HepG2 (cell line): ENCODE measurements around the gene NPEPL1. TPM values are rescaled to one million over a fixed set of nuclear protein-coding genes. Genes with fewer than 3 reads are reported as not detected.

Experiments used
- CBX2 ChIP-seq, 2 experiments: fragments of 200-600 bp in 1 of 2; sonication (generic); formaldehyde crosslinking in 1 of 2; IDR thresholded peaks; 2 replicates each; pipeline versions ENCODE4 v1.7.0 to v1.8.1; 2018 to 2022; ENCODE audit warnings: low read depth in 2 of 2, low read length in 1 of 2, mild to moderate bottlenecking in 1 of 2, missing genetic modification reagents in 1 of 2
- HOXD1 ChIP-seq: sonication (generic); formaldehyde crosslinking; IDR thresholded peaks from 2 replicates; pipeline ENCODE4 v1.5.0; 2020; ENCODE audit warnings: missing genetic modification reagents
- JUN ChIP-seq: sonication (generic); formaldehyde crosslinking; IDR thresholded peaks from 2 replicates; pipeline ENCODE4 v1.4.0; 2020; ENCODE audit warnings: mild to moderate bottlenecking, missing genetic modification reagents
- NCOA1 ChIP-seq: sonication (generic); formaldehyde crosslinking; IDR thresholded peaks from 2 replicates; pipeline ENCODE4 v1.9.0; 2021; ENCODE audit warnings: missing genetic modification reagents
- NCOR1 ChIP-seq: fragments of 200-600 bp; sonication (generic); IDR thresholded peaks from 2 replicates; pipeline ENCODE4 v1.7.0; 2017; ENCODE audit warnings: antibody characterized with exemption, low read length, borderline replicate concordance
- NFKB2 ChIP-seq: sonication (generic); formaldehyde crosslinking; IDR thresholded peaks from 2 replicates; pipeline ENCODE4 v1.4.0; 2020; ENCODE audit warnings: missing genetic modification reagents, borderline replicate concordance
- PHF5A ChIP-seq: IDR thresholded peaks from one replicate; pipeline ENCODE4 v1.6.1; 2018; ENCODE audit warnings: low read depth, missing genetic modification reagents; ENCODE audit not compliant: unreplicated experiment
- POLR2AphosphoS5 ChIP-seq: IDR thresholded peaks from 2 replicates; pipeline ENCODE4 v1.6.1; 2012; ENCODE audit warnings: low read depth, low read length
- REPIN1 ChIP-seq: sonication (generic); formaldehyde crosslinking; IDR thresholded peaks from 2 replicates; pipeline ENCODE4 v1.8.0; 2022; ENCODE audit warnings: missing genetic modification reagents, low read depth, mild to moderate bottlenecking, borderline replicate concordance
- RFXAP ChIP-seq: sonication (generic); formaldehyde crosslinking; IDR thresholded peaks from 2 replicates; pipeline ENCODE4 v1.4.0; 2020; ENCODE audit warnings: missing genetic modification reagents, borderline replicate concordance
- RXRA ChIP-seq: sonication (generic); formaldehyde crosslinking; IDR thresholded peaks from 2 replicates; pipeline ENCODE4 v1.5.1; 2020; ENCODE audit warnings: missing genetic modification reagents
- TOE1 ChIP-seq: sonication (generic); formaldehyde crosslinking; IDR thresholded peaks from 2 replicates; pipeline ENCODE4 v1.4.0; 2020; ENCODE audit warnings: mild to moderate bottlenecking, missing genetic modification reagents
- ZFP62 ChIP-seq: sonication (generic); formaldehyde crosslinking; IDR thresholded peaks from 2 replicates; pipeline ENCODE4 v1.4.0; 2020; ENCODE audit warnings: missing genetic modification reagents
- ZMAT3 ChIP-seq: sonication (generic); formaldehyde crosslinking; conservative IDR thresholded peaks from 2 replicates; pipeline ENCODE4 v1.7.0; 2021; ENCODE audit warnings: missing genetic modification reagents
- ZNF570 ChIP-seq: sonication (generic); formaldehyde crosslinking; IDR thresholded peaks from 2 replicates; pipeline ENCODE4 v1.4.0; 2020; ENCODE audit warnings: mild to moderate bottlenecking, missing genetic modification reagents, borderline replicate concordance
- ZNF572 ChIP-seq: sonication (generic); formaldehyde crosslinking; IDR thresholded peaks from 2 replicates; pipeline ENCODE4 v1.5.1; 2020; ENCODE audit warnings: mild to moderate bottlenecking, missing genetic modification reagents
- ZNF772 ChIP-seq: sonication (generic); formaldehyde crosslinking; IDR thresholded peaks from 2 replicates; pipeline ENCODE4 v1.5.0; 2020; ENCODE audit warnings: mild to moderate bottlenecking, missing genetic modification reagents
- polyA plus RNA-seq, 8 experiments: library from polyadenylated mRNA; depleted of rRNA in 3 of 8; stranded (reverse) in 7 of 8; unstranded in 1 of 8; fragments of >200 nt; fragmentation: Illumina TruSeq in 4 of 8; extraction: Trizol in 4 of 8; gene quantifications; 2 replicates each; pipeline versions ENCODE4 v1.2.1 to v1.2.3, GENCODE V29; 2011 to 2016; ENCODE audit warnings: low read depth in 4 of 8, missing spikeins in 1 of 8, mixed read lengths in 1 of 8; ENCODE audit not compliant: insufficient read depth in 1 of 8
- total RNA-seq, 5 experiments: library from RNA; depleted of rRNA; stranded (reverse); fragments of >200 nt; fragmentation: Illumina TruSeq; extraction: Trizol; gene quantifications; 2 replicates each; pipeline ENCODE4 v1.2.3, GENCODE V29; 2016; ENCODE audit warnings: low read depth in 1 of 5
- TF ChIP-seq, protein P1 (sequence below): sonication (generic); formaldehyde crosslinking; IDR thresholded peaks from 2 replicates; pipeline ENCODE4 v1.4.0; 2020; ENCODE audit warnings: mild to moderate bottlenecking, missing genetic modification reagents
- TF ChIP-seq, protein P2 (sequence below): sonication (generic); formaldehyde crosslinking; IDR thresholded peaks from 2 replicates; pipeline ENCODE4 v1.4.0; 2020; ENCODE audit warnings: mild to moderate bottlenecking, missing genetic modification reagents
- TF ChIP-seq, protein P3 (sequence below): sonication (generic); formaldehyde crosslinking; IDR thresholded peaks from 2 replicates; pipeline ENCODE4 v1.8.1; 2023; ENCODE audit warnings: mild to moderate bottlenecking, missing genetic modification reagents
- TF ChIP-seq, protein P4 (sequence below), 2 experiments: sonication (generic) in 1 of 2; formaldehyde crosslinking in 1 of 2; IDR thresholded peaks; 2 replicates each; pipeline versions ENCODE4 v1.6.1 to v1.9.0; 2014 to 2022; ENCODE audit warnings: antibody characterized with exemption in 1 of 2, borderline replicate concordance in 1 of 2, inconsistent platforms in 1 of 2, low read depth in 1 of 2, missing genetic modification reagents in 1 of 2

The NPEPL1 gene
- total and polyA plus RNA-seq, 2 of the 13 experiments (the other 11 are each of a cell fraction or from before 2014, with no cell fraction given) = 4.1 to 7.5 TPM

DNA sequence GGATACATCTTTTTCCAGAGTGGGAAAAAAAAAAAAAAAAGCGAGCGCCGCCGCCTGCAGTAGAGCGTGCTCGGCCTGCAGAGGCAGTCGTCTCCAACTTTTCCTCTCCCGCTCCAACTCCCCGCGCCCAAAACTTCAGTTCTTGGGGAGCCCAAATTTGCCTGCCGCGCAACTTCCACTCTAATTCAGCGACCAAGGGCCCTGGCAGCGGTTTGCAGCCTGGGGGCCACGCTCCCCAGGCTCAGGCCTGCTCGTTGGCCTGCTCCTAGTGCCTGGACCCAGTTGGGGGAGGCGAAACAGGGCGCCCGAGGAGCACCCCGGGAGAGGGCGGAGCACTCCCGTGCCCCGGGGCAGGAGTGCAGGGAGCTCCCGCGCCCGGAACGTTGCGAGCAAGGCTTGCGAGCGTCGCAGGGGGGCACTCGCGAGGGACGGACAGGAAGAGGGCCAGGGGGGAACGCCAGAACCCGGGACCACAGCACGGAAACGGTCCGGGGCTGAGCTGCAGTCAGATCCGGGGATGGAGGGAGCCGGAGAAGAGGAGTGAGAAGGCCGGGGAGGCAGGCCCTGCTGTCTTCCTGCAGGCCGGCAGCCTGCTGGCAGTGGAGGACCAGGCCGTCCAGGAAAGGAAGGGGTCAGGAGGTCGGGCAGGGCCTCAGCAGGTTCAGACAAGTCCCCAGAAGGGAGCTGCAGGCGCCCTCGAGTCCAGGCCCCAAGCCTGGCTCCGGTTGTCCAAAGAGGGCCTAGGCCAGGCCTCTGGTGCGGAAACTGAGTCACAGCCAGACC is 41.6 kb upstream of the NPEPL1 start, which contains the start of gene STX16 (continued):
- TF ChIP-seq NCOR1 (peak; percentile 84), NCOA1 (CRISPR knock-in tag) (peak; percentile 93), REPIN1 (CRISPR knock-in tag) (peak; percentile 100), CBX2 (IDR thresholded peaks at IDR 0.05; ENCODE audit: low read depth, low read length) (peak; percentile 91; the same call in 1 of the 2 replicates), CBX2 (CRISPR knock-in tag; IDR thresholded peaks at IDR 0.05; ENCODE audit: low read depth) (peak; percentile 100; the same call in 1 of the 2 replicates), ZNF570 (peak; percentile 98), PHF5A (CRISPR knock-in tag) (no peak), ZFP62 (peak; percentile 86), NFKB2 (CRISPR knock-in tag) (peak; percentile 94), RFXAP (CRISPR knock-in tag) (peak; percentile 98), JUN (CRISPR knock-in tag) (peak; percentile 95), ZNF572 (CRISPR knock-in tag) (peak; percentile 97), TOE1 (peak; percentile 83; the same call in 1 of the 2 replicates), RXRA (peak; percentile 96), ZNF772 (CRISPR knock-in tag) (peak; percentile 100; the same call in 1 of the 2 replicates), HOXD1 (CRISPR knock-in tag) (peak; percentile 99), ZMAT3 (CRISPR knock-in tag) (peak; percentile 99), POLR2AphosphoS5 (peak; percentile 96)
- TF ChIP-seq, protein P1, sequence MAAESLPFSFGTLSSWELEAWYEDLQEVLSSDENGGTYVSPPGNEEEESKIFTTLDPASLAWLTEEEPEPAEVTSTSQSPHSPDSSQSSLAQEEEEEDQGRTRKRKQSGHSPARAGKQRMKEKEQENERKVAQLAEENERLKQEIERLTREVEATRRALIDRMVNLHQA = no peak; the same call in 1 of the 2 replicates
- TF ChIP-seq, protein P2, sequence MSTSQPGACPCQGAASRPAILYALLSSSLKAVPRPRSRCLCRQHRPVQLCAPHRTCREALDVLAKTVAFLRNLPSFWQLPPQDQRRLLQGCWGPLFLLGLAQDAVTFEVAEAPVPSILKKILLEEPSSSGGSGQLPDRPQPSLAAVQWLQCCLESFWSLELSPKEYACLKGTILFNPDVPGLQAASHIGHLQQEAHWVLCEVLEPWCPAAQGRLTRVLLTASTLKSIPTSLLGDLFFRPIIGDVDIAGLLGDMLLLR (CRISPR knock-in tag) = peak; percentile 97
- TF ChIP-seq, protein P3, sequence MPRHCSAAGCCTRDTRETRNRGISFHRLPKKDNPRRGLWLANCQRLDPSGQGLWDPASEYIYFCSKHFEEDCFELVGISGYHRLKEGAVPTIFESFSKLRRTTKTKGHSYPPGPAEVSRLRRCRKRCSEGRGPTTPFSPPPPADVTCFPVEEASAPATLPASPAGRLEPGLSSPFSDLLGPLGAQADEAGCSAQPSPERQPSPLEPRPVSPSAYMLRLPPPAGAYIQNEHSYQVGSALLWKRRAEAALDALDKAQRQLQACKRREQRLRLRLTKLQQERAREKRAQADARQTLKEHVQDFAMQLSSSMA (CRISPR knock-in tag) = peak; percentile 98
- TF ChIP-seq, protein P4, sequence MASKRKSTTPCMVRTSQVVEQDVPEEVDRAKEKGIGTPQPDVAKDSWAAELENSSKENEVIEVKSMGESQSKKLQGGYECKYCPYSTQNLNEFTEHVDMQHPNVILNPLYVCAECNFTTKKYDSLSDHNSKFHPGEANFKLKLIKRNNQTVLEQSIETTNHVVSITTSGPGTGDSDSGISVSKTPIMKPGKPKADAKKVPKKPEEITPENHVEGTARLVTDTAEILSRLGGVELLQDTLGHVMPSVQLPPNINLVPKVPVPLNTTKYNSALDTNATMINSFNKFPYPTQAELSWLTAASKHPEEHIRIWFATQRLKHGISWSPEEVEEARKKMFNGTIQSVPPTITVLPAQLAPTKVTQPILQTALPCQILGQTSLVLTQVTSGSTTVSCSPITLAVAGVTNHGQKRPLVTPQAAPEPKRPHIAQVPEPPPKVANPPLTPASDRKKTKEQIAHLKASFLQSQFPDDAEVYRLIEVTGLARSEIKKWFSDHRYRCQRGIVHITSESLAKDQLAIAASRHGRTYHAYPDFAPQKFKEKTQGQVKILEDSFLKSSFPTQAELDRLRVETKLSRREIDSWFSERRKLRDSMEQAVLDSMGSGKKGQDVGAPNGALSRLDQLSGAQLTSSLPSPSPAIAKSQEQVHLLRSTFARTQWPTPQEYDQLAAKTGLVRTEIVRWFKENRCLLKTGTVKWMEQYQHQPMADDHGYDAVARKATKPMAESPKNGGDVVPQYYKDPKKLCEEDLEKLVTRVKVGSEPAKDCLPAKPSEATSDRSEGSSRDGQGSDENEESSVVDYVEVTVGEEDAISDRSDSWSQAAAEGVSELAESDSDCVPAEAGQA (IDR thresholded peaks at IDR 0.05; ENCODE audit: low read depth) = peak; percentile 96
- TF ChIP-seq, protein P4 (CRISPR knock-in tag; IDR thresholded peaks at IDR 0.05; ENCODE audit: borderline replicate concordance) = peak; percentile 86; the same call in 1 of the 2 replicates
